DMS 273 (cell line): Measurements from ENCODE around the gene CCL2.
"Not testable (repeated sequence)": the region's sequence is repeated elsewhere in the genome, so short reads cannot be mapped to it uniquely, and the experiment has no call there.

Experiments used
- DNase-seq: peaks from one replicate; lab custom pipeline; 2025; ENCODE audit not compliant: unreplicated experiment; lab: John Stamatoyannopoulos, UW

CCL2 gene

GRCh38 chr17:34254651-34255380 is at the start of gene CCL2:
CCL2 (plus strand) TSS chr17:34255285; CDS start chr17:34255350, 65 bp downstream.
- DNase-seq: peak; percentile 19

DNA sequence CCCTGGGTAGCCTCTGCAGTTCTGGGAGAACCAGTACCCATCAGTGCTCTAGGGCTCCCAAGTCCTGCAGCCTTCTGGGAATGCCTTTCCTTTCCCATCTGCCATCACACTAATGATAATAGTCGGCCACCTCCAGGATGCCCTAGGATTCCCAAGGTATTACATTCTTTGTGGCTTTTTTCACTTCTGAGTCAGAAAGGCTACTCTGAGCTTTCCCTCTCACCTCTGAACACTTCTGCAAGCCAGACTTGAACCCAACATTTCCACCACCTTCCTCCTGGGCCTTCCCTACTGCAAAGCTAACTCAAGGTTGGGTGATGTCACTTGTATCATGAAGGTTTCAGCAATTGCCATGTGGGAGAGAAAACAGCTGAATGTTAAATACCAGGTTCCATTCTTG is 49.7 kb upstream of the CCL2 start:
- no peak for DNase-seq

GRCh38 chr17:34206569-34206968 is 48.5 kb upstream of the CCL2 start:
- DNase-seq: no peak

GRCh38 chr17:34207572-34207971 is 47.5 kb upstream of the CCL2 start:
- DNase-seq: no peak

DNA sequence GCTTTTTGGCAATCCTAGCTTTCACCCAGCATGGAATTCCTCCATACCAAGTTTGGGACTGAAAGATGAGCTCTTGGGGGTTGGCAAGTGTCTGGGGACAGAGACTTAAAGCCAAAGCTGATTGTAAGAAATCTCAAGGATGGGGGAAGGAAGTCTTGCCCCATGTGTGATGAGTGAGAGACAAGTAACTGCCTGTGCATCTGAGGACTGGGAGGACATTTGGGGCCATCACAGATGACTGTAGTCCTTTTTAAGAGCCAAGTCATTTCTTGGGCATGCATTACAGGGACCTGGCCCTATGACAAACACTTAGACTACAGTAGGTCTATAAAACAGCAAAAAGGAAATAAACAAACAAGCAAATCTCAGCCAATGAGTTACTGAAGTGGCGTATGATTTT is 36.3 kb upstream of the CCL2 start:
- no peak for DNase-seq

GRCh38 chr17:34219405-34219804 is 35.7 kb upstream of the CCL2 start:
- DNase-seq: no peak

DNA sequence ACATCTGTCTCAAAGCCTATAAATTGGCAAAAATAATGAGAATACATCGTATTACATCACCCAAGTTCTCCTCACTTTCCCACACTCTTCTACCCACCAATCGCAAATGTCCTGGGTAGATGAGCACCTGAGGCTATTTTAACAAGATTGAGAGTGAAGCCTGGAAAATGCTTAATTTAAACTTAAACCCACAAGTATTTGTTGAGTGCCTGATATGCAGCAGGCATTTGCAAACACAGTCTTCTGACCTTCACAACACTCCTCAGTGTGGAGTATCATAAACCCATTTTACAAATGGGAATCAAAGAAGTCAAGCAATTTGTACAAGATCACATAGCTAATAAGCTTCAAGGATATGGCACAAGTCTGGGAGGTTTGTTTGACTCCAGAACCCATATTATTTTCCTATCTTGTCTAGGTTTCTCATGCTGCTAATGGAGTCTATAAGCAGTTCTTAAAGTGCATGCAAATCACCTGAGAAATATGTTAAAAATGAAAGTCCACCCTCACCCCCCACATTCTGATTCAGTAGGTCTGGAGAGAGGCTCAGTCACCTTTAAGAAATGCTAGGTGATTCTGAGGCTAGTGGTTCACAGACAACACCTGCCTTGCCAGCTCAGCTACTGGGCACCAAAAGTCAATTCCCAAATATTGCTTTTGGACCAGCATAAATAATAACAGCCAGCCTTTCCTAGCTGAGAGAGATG is 34.9 kb upstream of the CCL2 start:
- DNase-seq: no peak

DNA sequence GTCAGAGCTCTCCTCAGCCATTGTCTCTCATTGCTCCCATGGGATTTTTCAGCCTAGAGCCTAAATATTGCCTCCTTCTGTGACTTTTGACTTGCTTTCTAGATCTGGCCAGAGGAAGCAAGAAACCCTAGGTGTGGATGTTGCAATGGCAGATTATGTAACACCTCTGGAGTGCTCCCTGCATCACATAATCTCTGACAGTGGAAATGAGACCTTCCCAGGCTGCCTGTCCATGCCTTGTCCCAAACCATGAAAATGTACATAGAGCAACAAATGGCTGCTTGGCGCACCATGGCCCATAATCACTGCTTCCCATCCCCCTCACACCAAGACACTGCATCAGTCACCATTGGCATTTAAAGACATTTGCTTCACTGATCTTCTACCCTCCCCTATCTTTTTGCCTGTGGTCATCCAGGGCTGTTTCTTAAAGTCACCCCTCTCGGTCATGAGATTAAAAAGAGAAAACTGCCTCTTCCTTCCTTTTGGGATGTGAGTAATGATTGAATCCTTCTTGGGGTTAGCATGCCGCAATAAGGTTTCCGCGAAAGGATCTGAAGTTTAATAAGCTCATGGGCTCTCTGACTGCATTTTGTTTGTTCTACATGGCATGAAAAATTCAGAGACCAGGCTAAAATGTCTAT is 34.2 kb upstream of the CCL2 start:
- DNase-seq: no peak

DNA sequence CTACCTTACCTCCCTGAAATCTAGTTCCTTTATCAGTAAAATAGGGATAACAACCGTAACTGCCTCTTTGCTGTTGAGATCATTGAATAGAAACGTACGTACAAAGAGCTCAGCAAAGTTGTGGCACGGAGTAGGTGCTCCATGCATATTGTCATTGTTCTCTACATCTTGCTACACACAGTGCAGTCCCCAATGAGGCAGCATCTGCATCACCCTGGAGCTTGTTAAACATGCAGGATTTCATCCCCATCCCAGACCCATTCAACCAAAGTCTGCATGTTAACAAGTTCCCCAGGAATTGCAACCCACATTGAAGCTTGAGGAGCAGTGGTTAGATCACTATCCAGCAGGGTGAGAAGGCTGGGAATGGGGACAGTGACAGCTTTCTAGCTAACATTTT is 33.7 kb upstream of the CCL2 start:
- DNase-seq: no peak

DNA sequence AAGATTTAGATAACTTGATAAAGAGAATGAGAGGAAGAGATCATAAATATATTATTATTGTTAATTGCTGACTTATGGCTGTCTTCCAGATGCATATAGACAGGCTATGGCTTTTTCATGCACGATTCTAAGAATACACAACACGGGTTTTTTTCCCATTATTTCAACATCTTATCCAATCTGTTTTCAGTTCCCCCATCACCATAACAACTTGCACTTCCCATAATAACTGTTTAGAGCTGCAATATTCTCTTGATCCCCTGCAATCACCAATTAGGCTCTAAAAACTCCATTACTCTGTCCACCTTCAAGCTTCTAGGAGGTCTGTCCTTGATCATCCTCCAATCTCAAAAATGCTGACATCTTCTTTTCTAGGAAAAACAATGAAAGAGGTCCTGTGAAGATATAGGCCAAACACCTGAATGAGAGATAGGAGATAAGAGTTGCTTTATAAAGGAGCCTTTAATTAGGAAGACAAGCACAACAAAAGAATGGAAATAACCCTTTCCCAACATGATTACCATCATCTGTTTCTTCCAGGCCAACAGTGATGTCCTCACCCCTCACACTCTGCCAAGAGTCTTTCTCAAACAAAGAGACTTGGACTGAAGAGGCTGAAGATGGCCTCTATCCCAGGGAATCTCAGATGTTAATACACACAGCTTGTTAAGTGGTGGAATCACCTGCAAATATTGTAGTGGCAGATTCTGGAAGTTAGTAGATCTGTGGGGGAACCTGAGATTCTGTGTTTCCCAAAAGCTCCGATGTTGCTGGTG is 32.2 kb upstream of the CCL2 start:
- no peak for DNase-seq

DNA sequence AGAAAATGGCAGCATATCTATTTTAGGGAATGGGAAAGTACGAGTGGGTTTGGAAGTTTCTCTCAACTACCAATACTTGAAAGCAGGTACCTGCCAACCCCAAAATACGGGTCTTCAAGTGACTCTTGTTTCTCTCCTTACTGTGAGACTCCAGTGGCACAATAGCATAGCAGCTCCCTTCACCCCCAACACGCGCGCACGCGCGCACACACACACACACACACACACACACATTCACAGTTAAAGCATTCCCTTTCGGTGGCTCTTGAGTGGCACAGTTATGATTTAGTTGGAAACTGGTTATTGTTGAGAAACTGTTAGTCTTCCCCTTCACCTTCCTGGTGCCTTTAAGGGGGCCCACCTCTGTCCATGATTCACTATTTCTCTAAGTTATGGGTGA is 30.0 kb upstream of the CCL2 start:
- no peak for DNase-seq

GRCh38 chr17:34226011-34226743 is 28.9 kb upstream of the CCL2 start:
- DNase-seq: no peak

DNA sequence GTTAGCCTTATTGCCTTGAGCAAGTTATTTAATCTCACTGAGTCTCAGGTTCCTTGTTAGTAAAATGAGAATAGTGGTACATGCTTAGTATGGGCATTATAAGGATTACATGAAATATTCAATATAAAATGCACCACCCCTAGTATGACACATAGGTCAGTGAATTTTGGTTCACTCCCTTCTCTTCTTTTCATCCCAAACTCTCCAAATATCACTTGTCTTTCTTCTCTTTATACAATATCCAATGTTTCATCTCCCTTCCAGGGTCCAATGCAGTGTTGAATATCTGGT is 28.4 kb upstream of the CCL2 start:
- no peak for DNase-seq

GRCh38 chr17:34227293-34227692 is 27.8 kb upstream of the CCL2 start:
- not testable (repeated sequence) for DNase-seq

- DNase-seq: no peak
These were observed 27.4 kb upstream of the CCL2 start for GRCh38 chr17:34227707-34228106.

DNA sequence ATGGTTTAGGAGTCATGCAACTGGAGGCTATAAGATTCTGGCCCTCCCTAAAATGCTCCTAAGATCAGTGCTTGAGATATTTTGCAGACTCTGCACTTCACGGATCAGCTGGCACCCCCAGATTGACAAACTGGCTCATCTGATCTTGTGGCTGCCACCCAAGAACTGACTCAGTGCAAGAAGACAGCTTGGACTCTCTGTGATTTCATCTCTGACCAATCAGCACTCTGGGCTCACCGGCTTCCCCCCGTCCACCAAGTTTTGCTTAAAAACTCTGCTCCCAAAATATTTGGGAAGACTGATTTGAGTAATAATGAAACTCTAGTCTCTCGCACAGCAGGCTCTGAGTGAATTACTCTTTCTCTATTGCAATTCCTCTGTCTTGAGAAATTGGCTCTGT is 26.3 kb upstream of the CCL2 start:
- DNase-seq: no peak

GRCh38 chr17:34230342-34230741 is 24.7 kb upstream of the CCL2 start:
- DNase-seq: no peak

DNA sequence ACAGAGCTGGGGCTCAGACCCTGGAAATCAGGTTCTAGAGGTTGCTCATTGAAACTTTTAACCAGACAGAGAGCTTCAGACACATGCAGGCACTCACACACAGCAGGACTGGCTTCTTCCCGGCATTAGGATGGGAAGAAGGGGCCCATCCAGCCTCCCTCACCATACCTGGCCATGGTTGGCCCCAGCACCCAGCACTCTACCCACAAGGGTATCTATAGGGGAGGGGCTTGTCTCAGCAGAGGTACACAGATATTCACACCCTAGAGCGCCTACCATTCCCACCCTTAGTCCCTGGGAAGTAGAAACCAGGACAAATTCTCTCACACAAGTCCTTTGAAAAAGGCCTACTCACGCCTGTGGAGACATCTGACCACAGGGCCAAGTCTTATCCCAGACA is 20.5 kb upstream of the CCL2 start:
- DNase-seq: no peak

DNA sequence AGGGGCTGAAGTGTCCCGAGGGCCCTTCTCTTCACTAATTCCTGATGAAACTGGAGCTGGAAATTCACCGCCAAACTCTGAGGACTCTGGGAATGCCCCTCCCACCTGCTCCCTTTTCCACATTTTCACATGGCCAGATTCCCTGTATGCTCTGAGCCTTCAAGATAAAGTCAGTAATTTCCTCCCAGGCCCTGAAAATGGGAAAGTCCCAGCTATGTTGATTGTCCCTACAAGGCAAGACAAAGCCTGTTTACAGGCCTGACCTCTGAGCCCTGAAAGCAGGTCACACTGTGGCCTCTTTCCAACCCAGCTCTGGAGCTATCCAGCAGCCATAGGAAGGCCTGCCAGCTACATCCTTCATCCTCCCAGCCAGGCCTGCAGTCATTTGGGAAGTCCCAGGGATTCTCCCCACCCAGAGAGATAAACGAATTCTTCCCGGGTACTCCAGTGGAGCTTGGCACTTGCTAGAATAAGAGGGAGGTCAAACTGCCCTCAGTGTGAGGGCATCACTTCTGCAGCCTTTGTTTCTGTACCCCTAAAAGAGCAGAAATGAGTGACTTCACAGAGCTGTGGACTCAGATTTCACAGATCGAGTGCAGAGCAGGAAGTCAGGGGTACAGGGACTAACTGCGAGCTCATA is 19.6 kb upstream of the CCL2 start:
- DNase-seq: no peak

DNA sequence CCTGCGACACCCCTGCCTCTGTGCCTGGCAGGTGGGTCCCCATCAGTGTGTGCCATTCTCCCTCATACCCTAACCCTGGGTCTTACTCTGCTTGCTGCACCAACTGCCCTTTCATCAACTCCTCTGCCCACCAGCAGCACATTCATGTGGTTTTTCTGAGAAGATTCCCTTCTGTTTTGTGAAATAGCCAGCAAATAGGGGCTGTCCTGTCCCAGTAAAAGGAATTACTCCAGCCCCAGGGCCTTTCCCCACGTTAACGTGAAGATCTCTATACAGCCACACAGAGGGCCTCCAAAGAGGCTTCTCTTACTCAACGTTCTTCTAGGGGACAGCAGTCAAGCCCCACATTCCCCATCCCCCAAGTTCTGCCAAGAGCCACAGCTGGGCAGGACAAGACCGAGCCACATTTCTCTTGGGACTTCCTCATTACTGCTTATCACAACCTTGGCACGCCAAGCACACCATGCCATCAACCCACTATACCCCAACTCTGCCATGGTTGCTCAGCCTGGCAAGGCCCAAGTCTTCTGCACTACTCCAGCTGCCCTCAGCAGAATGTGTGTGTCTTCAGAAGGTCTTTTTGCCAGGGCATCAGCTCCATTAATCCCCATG is 18.7 kb upstream of the CCL2 start:
- no peak for DNase-seq
